ENCODE measurements around the gene MRPS34.

The MRPS34 gene

GRCh38 chr16:1781758-1782407 is 8.9 kb upstream of the MRPS34 start:
- no peak for TF ChIP-seq CTCF (IDR thresholded peaks at IDR 0.05; ENCODE audit: low read depth, low read length)
- H3K4me3 ChIP-seq (ENCODE audit: low read depth, low read length), result peak overlapping the region; percentile 71
- no peak for DNase-seq (ENCODE audit: low read depth, low spot score)
- in situ Hi-C loops (cut with HindIII; ENCODE audit: low sequenced_read_pairs), result no loop called here

GRCh38 chr16:1781254-1781653 is 8.3 kb upstream of the MRPS34 start:
- no peak for DNase-seq (ENCODE audit: low read depth, low spot score)
- H3K4me3 ChIP-seq (ENCODE audit: low read depth, low read length), result peak overlapping the region; percentile 71
- in situ Hi-C loops (cut with HindIII; ENCODE audit: low sequenced_read_pairs), result no loop called here
- TF ChIP-seq CTCF (IDR thresholded peaks at IDR 0.05; ENCODE audit: low read depth, low read length), result no peak

- DNase-seq (ENCODE audit: low read depth, low spot score), result no peak
- no peak for TF ChIP-seq CTCF (IDR thresholded peaks at IDR 0.05; ENCODE audit: low read depth, low read length)
- in situ Hi-C loops (cut with HindIII; ENCODE audit: low sequenced_read_pairs), result no loop called here
- no peak overlapping the region for H3K4me3 ChIP-seq (ENCODE audit: low read depth, low read length)
These were observed 7.7 kb upstream of the MRPS34 start for GRCh38 chr16:1780677-1781072.

GRCh38 chr16:1779741-1780676 is 7.1 kb upstream of the MRPS34 start:
- no peak for TF ChIP-seq CTCF (IDR thresholded peaks at IDR 0.05; ENCODE audit: low read depth, low read length)
- in situ Hi-C loops (cut with HindIII; ENCODE audit: low sequenced_read_pairs), result no loop called here
- no peak overlapping the region for H3K4me3 ChIP-seq (ENCODE audit: low read depth, low read length)
- DNase-seq (ENCODE audit: low read depth, low spot score), result no peak

GRCh38 chr16:1779234-1779701 is 6.3 kb upstream of the MRPS34 start:
- DNase-seq (ENCODE audit: low read depth, low spot score), result no peak
- no peak overlapping the region for H3K4me3 ChIP-seq (ENCODE audit: low read depth, low read length)
- no peak for TF ChIP-seq CTCF (IDR thresholded peaks at IDR 0.05; ENCODE audit: low read depth, low read length)
- in situ Hi-C loops (cut with HindIII; ENCODE audit: low sequenced_read_pairs), result no loop called here

- TF ChIP-seq CTCF (IDR thresholded peaks at IDR 0.05; ENCODE audit: low read depth, low read length), result no peak
- no peak overlapping the region for H3K4me3 ChIP-seq (ENCODE audit: low read depth, low read length)
- in situ Hi-C loops (cut with HindIII; ENCODE audit: low sequenced_read_pairs), result no loop called here
- peak; percentile 43 for DNase-seq (ENCODE audit: low read depth, low spot score)
These were observed 5.6 kb upstream of the MRPS34 start for GRCh38 chr16:1778200-1779179.
